GM13977 (cell line): ENCODE measurements around the gene PCYT2.

Experiments
- DNase-seq: peaks from one replicate; pipeline ENCODE4 v3.0.0; 2012; ENCODE audit warnings: low spot score
- in situ Hi-C: fragments of 300-500 bp; cut with MboI; formaldehyde crosslinking; loops from one replicate; pipeline ENCODE4 v1.12.0; 2022; ENCODE audit warnings: low sequenced_read_pairs, low pct_unique_long_range_greater_than_20kb, mixed read lengths, inconsistent platforms; ENCODE audit not compliant: unreplicated experiment
- TF ChIP-seq, protein P1 (sequence below): IDR thresholded peaks from 2 replicates; pipeline ENCODE4 v1.5.1; 2012; ENCODE audit warnings: mild to moderate bottlenecking, control low read depth; ENCODE audit not compliant: insufficient read depth; ENCODE audit errors: extremely low read depth, missing control alignments

The PCYT2 gene

GRCh38 chr17:81951785-81952684 is 40.8 kb upstream of the PCYT2 start:
- in situ Hi-C loops: no loop called here

DNA sequence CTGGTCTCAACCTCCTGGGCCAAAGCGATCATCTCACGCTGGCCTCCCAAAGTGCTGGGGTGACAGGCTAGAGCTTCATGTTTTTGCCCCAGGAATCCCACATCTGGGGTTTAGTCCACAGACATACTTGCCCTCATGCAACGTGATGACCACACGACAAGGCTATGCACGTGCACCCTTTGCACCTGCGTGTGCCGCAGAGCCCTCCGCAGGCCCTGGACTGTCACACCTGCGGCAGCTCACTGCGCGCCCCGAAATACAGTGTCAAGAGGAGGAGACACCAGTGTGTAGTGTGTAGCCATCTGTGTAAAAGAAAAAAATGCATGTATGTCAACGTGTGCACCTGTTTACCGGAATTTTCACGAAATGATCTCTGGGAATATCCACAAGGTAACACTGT is 39.3 kb upstream of the PCYT2 start:
- in situ Hi-C loops: no loop called here
- DNase-seq: no peak
- TF ChIP-seq, protein P1, sequence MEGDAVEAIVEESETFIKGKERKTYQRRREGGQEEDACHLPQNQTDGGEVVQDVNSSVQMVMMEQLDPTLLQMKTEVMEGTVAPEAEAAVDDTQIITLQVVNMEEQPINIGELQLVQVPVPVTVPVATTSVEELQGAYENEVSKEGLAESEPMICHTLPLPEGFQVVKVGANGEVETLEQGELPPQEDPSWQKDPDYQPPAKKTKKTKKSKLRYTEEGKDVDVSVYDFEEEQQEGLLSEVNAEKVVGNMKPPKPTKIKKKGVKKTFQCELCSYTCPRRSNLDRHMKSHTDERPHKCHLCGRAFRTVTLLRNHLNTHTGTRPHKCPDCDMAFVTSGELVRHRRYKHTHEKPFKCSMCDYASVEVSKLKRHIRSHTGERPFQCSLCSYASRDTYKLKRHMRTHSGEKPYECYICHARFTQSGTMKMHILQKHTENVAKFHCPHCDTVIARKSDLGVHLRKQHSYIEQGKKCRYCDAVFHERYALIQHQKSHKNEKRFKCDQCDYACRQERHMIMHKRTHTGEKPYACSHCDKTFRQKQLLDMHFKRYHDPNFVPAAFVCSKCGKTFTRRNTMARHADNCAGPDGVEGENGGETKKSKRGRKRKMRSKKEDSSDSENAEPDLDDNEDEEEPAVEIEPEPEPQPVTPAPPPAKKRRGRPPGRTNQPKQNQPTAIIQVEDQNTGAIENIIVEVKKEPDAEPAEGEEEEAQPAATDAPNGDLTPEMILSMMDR: no peak

More at GRCh38 chr17:81951785-81952684, 40.8 kb upstream of the PCYT2 start:
- DNase-seq: no peak
- TF ChIP-seq, protein P1: no peak

DNA sequence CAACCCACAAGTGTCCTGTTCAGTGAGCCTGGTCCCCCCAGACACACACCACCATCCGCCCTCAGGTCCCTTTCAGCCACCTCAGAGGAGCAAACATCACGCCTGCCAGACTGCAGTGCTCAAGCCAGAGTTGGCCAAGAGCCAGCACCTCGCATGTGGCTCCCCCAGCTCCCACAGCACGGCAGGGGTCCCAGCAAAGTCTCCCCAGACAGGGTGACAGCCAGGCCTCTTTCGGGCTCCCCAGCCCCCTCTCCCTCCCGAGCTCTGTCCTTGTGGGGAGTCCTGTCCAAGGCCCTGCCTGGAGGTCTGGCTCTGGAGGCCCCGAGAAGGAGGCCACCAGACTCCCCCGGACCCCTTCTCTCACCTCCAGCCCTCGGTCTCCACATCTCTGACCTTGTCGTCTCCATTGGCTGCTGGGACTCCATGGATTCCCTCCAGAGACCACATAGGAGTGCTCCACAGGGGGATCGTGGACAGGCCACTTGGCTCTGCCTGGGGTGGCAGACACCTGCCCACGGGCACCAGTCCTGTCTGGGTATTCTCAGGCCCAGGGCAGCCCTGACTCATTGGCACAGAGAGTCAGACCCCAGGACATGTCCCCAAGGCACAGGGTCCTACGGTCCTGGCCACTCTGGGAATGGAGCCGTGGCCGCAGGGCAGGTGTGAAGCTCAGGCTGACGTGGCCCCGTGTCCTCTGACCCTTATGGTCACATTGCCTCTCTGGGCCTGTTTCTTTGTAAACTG is 37.6 kb upstream of the PCYT2 start:
- TF ChIP-seq, protein P1: no peak
- DNase-seq: no peak
- in situ Hi-C loops: no loop called here

- DNase-seq: no peak
- TF ChIP-seq, protein P1: no peak
- in situ Hi-C loops: no loop called here
These were observed 36.0 kb upstream of the PCYT2 start, which contains the start of gene MYADML2 for GRCh38 chr17:81947189-81947588. Gene MYADML2, minus strand, starts transcription at chr17:81947233. Its CDS starts 5,492 bp downstream, at chr17:81941741.

GRCh38 chr17:81944858-81945257 is 33.7 kb upstream of the PCYT2 start:
- in situ Hi-C loops: no loop called here

GRCh38 chr17:81942167-81942553 is 31.0 kb upstream of the PCYT2 start:
- in situ Hi-C loops: no loop called here
- DNase-seq: no peak
- TF ChIP-seq, protein P1: no peak

More at GRCh38 chr17:81944858-81945257, 33.7 kb upstream of the PCYT2 start:
- DNase-seq: no peak
- TF ChIP-seq, protein P1: no peak
